Natural killer cell (primary cell): ENCODE data around the gene ZNF407. TPM values are rescaled to one million over a fixed set of nuclear protein-coding genes. Genes with fewer than 3 reads are reported as not detected.

Experiments used
- ATAC-seq, 3 donors: fragments of 150-1000 bp in 2 of 3; fragments of 200-7000 bp in 1 of 3; cut with Tn5 transposase; 1 replicate in 1 of 3; 2 replicates in 2 of 3; pipeline ENCODE4 v1.10.0; 2021; ENCODE audit warnings: mild to moderate bottlenecking in 2 of 3, moderate library complexity in 2 of 3
- DNase-seq, 2 donors: peaks; one replicate each; pipeline versions ENCODE4 v3.0.0 to v3.0.0-alpha.2; 2013 to 2021; ENCODE audit warnings: mixed read lengths in 1 of 2
- H3K27ac ChIP-seq: one replicate; pipeline ENCODE4 v1.5.1; 2013; ENCODE audit warnings: mild to moderate bottlenecking, low read length
- H3K27me3 ChIP-seq: one replicate; pipeline ENCODE4 v1.6.1; 2013; ENCODE audit warnings: low read length; ENCODE audit not compliant: control insufficient read depth, insufficient read depth
- H3K36me3 ChIP-seq: one replicate; pipeline ENCODE4 v1.6.1; 2013; ENCODE audit warnings: low read length; ENCODE audit not compliant: control insufficient read depth, insufficient read depth
- H3K4me1 ChIP-seq: one replicate; pipeline ENCODE4 v1.6.1; 2013; ENCODE audit warnings: low read length; ENCODE audit not compliant: control insufficient read depth, insufficient read depth
- H3K4me3 ChIP-seq: one replicate; pipeline ENCODE4 v1.5.1; 2013; ENCODE audit warnings: low read length
- H3K9me3 ChIP-seq: one replicate; pipeline ENCODE4 v1.6.1; 2013; ENCODE audit warnings: low read length; ENCODE audit not compliant: control insufficient read depth, insufficient read depth
- H3K27ac Mint-ChIP-seq, 2 donors: one replicate each; pipeline ENCODE4 v1.8.0; 2022; ENCODE audit warnings: mild to moderate bottlenecking in 2 of 2, mixed read lengths in 2 of 2, moderate library complexity in 1 of 2
- H3K27me3 Mint-ChIP-seq, 2 donors: one replicate each; pipeline ENCODE4 v1.8.0; 2022; ENCODE audit warnings: low read depth in 2 of 2, mixed read lengths in 2 of 2
- H3K36me3 Mint-ChIP-seq: one replicate; pipeline ENCODE4 v1.8.0; 2022; ENCODE audit warnings: mixed read lengths
- H3K4me1 Mint-ChIP-seq, 2 donors: one replicate each; pipeline ENCODE4 v1.8.0; 2022; ENCODE audit warnings: mixed read lengths in 2 of 2
- H3K4me3 Mint-ChIP-seq: one replicate; pipeline ENCODE4 v1.8.0; 2022; ENCODE audit warnings: mild to moderate bottlenecking, moderate library complexity, mixed read lengths
- H3K9me3 Mint-ChIP-seq, 2 donors: one replicate each; pipeline ENCODE4 v1.8.0; 2022; ENCODE audit warnings: mixed read lengths in 2 of 2
- CTCF ChIP-seq: fragments of 200-600 bp; IDR thresholded peaks from one replicate; pipeline ENCODE4 v1.8.0; 2022; ENCODE audit warnings: antibody characterized with exemption
- WGBS: methylation state at CpG from one replicate; pipeline ENCODE4 v1.1.7; 2013; ENCODE audit warnings: missing lambda C conversion rate; ENCODE audit not compliant: insufficient coverage; 5-methylcytosine and 5-hydroxymethylcytosine counted together
- intact Hi-C: fragments of 100-400 bp; cut with micrococcal nuclease; formaldehyde crosslinking; loops from one replicate; pipeline ENCODE4 v1.14.2; 2022
- total RNA-seq, 4 donors: library from RNA; stranded (reverse); fragments of 120-200 nt in 1 of 4; gene quantifications; one replicate each; pipeline versions ENCODE4 v1.2.3 to v1.2.4, GENCODE V29; 2013 to 2022

The ZNF407 gene
- total RNA-seq, 3 donors from 2014 or later (not counting 1 experiment from before 2014, with no cell fraction given) = 28.4 to 36.7 (median 36.3) TPM

DNA sequence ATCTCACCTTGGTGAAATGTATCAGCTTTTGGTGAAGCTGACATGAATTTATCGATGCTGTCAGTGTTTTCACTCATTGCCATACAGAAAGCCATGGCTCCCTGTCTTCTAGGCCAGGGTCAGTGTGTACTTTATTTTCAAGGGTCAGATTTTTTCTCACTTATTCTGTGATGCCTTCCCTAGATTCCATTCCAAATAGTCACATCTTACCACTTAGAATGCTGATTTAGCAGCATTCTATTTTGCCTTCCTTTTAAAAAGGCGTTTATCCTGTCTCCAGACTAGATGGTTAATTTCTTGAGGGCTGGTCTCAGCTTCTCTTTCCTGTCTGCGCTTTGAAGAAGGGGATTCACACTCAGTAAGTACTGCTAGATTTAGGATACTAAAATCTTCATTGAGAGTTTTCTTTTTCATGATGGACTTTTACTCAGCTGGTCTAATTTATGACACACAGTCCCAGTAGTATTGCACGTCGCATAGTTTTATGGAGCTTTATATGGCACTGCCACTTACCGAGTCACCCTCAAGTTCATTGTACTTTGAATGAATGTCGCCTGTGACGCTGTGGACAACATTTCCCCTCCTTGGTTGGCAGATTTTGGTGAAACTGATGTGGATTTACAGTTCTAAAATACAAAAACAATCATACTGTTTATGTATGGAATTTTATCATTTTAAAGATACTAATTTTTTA lies 194.0 kb downstream of the ZNF407 start:
- no peaks in the 10 kb centered on the region for H3K36me3 Mint-ChIP-seq
- no peaks in the 10 kb centered on the region for H3K27me3 Mint-ChIP-seq
- no peak for TF ChIP-seq CTCF
- H3K36me3 ChIP-seq = no peaks in the 10 kb centered on the region
- H3K4me3 Mint-ChIP-seq = no peak overlapping the region
- H3K9me3 ChIP-seq = no peaks in the 10 kb centered on the region
- DNase-seq = no peak
- no peak overlapping the region for H3K27ac Mint-ChIP-seq
- H3K9me3 Mint-ChIP-seq = no peaks in the 10 kb centered on the region
- no peaks in the 10 kb centered on the region for H3K4me1 ChIP-seq
- H3K4me3 ChIP-seq = no peak overlapping the region
- 81% methylated on average over 8 of the region's 8 CpGs for WGBS
- H3K4me1 Mint-ChIP-seq = peaks cover 0 to 3% of the 10 kb centered on the region in 2 donors
- H3K27me3 ChIP-seq = no peaks in the 10 kb centered on the region
- no peak overlapping the region for H3K27ac ChIP-seq
- intact Hi-C loops = no loop called here
- no peak for ATAC-seq

- H3K27ac ChIP-seq = no peak overlapping the region
- no peaks in the 10 kb centered on the region for H3K36me3 Mint-ChIP-seq
- H3K9me3 ChIP-seq = no peaks in the 10 kb centered on the region
- H3K27me3 Mint-ChIP-seq = no peaks in the 10 kb centered on the region
- no peaks in the 10 kb centered on the region for H3K36me3 ChIP-seq
- no peak for DNase-seq
- no peaks in the 10 kb centered on the region for H3K27me3 ChIP-seq
- no peak for ATAC-seq
- no peak for TF ChIP-seq CTCF
- no peak overlapping the region for H3K4me3 Mint-ChIP-seq
- no peaks in the 10 kb centered on the region for H3K4me1 ChIP-seq
- no peaks in the 10 kb centered on the region for H3K9me3 Mint-ChIP-seq
- no peak overlapping the region for H3K4me3 ChIP-seq
- H3K27ac Mint-ChIP-seq = no peak overlapping the region
- intact Hi-C loops = no loop called here
- WGBS = 84% methylated on average over 9 of the region's 9 CpGs
- H3K4me1 Mint-ChIP-seq = peaks cover 0 to 5% of the 10 kb centered on the region in 2 donors
Measured at GRCh38 chr18:74793746-74794145, 196.1 kb downstream of the ZNF407 start.

DNA sequence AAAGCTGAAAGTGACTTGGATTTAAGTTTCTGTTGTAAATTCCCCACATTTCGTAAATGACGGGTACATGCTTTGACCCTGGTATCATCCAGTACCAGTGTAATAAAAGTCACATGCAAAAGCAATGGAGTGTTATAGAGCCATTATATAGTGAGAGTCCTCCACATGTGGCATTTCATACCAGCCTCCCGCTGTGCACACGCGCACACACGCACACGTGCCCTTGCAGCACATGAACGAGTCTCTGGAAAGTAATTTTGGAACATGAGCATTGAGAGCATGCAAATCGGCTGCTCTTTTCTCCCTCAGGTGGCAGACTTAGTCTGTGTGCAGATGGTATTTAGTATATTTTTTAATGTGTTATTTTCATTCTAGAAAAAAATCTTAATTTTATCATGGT lies 198.1 kb downstream of the ZNF407 start:
- Mint-ChIP-seq H3K27ac (no peak overlapping the region), H3K36me3 (no peaks in the 10 kb centered on the region), H3K27me3 (no peaks in the 10 kb centered on the region), H3K4me1 (peaks cover 0 to 5% of the 10 kb centered on the region in 2 donors), H3K9me3 (no peaks in the 10 kb centered on the region), H3K4me3 (no peak overlapping the region)
- Histone ChIP-seq H3K27me3 (no peaks in the 10 kb centered on the region), H3K4me3 (no peak overlapping the region), H3K9me3 (no peaks in the 10 kb centered on the region), H3K27ac (no peak overlapping the region), H3K36me3 (no peaks in the 10 kb centered on the region), H3K4me1 (no peaks in the 10 kb centered on the region)
- ATAC-seq (no peak), DNase-seq (no peak)
- no peak for TF ChIP-seq CTCF
- intact Hi-C loops = no loop called here
- WGBS = 92% methylated on average over 9 of the region's 9 CpGs

- H3K4me3 ChIP-seq = no peak overlapping the region
- H3K4me1 ChIP-seq = no peaks in the 10 kb centered on the region
- no peaks in the 10 kb centered on the region for H3K9me3 ChIP-seq
- H3K27me3 Mint-ChIP-seq = no peaks in the 10 kb centered on the region
- H3K27ac ChIP-seq = no peak overlapping the region
- H3K4me3 Mint-ChIP-seq = no peak overlapping the region
- H3K36me3 ChIP-seq = no peaks in the 10 kb centered on the region
- H3K9me3 Mint-ChIP-seq = no peaks in the 10 kb centered on the region
- no peaks in the 10 kb centered on the region for H3K36me3 Mint-ChIP-seq
- H3K4me1 Mint-ChIP-seq = peaks cover 0 to 5% of the 10 kb centered on the region in 2 donors
- WGBS = 98% methylated on average over 4 of the region's 4 CpGs
- no peak for DNase-seq
- no peak for TF ChIP-seq CTCF
- H3K27ac Mint-ChIP-seq = no peak overlapping the region
- intact Hi-C loops = no loop called here
- no peaks in the 10 kb centered on the region for H3K27me3 ChIP-seq
- ATAC-seq = no peak
Measured at GRCh38 chr18:74796211-74796610, 198.5 kb downstream of the ZNF407 start.
